ENCODE results near the gene GDF7.
A peak's percentile ranks its signal among the peaks of the same experiment; 100 is the strongest.

Gene GDF7

DNA sequence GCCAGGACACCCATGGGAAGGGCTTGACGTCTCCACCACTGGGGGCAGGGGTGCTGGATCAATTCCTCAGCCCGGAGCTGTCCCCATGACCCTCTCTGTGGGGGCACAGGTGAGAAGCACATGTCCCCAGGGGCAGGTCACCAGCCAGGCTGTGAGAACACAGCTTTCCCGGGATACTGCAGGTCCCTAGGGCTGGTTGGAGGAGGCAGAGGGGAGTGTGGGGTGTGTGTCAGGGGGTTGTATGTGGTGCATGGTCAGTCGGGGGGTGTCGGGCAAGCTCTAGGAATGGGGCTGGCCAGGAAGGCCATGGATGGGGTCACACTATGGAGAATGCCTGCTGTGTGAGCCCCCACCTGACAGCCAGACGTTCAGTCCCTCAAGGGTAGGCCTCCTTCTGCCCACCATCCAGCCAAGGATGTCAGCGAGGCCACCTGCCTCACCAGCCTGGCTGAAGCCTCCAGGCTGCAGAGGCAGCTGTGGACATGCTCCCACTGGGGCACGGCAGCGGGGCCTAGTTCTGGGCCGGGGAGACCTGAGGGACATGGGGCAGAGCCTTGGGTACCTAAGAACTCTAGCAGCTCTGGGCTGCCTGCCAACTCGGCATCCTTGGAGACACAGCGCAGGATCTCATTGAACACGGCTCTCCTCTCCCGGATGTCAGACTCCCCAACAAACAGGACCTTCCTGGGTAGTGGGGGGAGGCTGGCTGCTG, 26.4 kb upstream of the GDF7 start:
- no peak for TF ChIP-seq TARDBP (IDR thresholded peaks at IDR 0.05)
- no peak for TF ChIP-seq SP1 (IDR thresholded peaks at IDR 0.05)
- TF ChIP-seq ZNF384 (IDR thresholded peaks at IDR 0.05) = no peak
- TF ChIP-seq BHLHE40 (IDR thresholded peaks at IDR 0.05; ENCODE audit: borderline replicate concordance) = no peak
- TF ChIP-seq, protein P1, sequence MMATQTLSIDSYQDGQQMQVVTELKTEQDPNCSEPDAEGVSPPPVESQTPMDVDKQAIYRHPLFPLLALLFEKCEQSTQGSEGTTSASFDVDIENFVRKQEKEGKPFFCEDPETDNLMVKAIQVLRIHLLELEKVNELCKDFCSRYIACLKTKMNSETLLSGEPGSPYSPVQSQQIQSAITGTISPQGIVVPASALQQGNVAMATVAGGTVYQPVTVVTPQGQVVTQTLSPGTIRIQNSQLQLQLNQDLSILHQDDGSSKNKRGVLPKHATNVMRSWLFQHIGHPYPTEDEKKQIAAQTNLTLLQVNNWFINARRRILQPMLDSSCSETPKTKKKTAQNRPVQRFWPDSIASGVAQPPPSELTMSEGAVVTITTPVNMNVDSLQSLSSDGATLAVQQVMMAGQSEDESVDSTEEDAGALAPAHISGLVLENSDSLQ (IDR thresholded peaks at IDR 0.05) = no peak
- no peak for TF ChIP-seq ARNT (IDR thresholded peaks at IDR 0.05)
- TF ChIP-seq NFRKB (IDR thresholded peaks at IDR 0.05) = no peak
- no peak for TF ChIP-seq FOXM1 (IDR thresholded peaks at IDR 0.05; ENCODE audit: borderline replicate concordance)
- no peak for TF ChIP-seq FOXK2 (IDR thresholded peaks at IDR 0.05)
- TF ChIP-seq SUZ12 (IDR thresholded peaks at IDR 0.05) = no peak
- no peak for TF ChIP-seq FOXA1 (IDR thresholded peaks at IDR 0.05)
- POLR2A ChIA-PET = interaction anchor here (0.7 to 9.0 kb wide), 2 partner anchors 10 to 193 kb away, joined by 3 to 99 read pairs; partner anchors contain the start of genes HS1BP3 and RHOB
- no peak for DNase-seq (ENCODE audit: extremely low spot score)
- CTCF ChIA-PET = interaction anchor here (0.8 to 2.8 kb wide), 7 partner anchors 11 to 261 kb away, joined by 3 to 15 read pairs (median 5); partner anchors contain the start of gene HS1BP3

DNA sequence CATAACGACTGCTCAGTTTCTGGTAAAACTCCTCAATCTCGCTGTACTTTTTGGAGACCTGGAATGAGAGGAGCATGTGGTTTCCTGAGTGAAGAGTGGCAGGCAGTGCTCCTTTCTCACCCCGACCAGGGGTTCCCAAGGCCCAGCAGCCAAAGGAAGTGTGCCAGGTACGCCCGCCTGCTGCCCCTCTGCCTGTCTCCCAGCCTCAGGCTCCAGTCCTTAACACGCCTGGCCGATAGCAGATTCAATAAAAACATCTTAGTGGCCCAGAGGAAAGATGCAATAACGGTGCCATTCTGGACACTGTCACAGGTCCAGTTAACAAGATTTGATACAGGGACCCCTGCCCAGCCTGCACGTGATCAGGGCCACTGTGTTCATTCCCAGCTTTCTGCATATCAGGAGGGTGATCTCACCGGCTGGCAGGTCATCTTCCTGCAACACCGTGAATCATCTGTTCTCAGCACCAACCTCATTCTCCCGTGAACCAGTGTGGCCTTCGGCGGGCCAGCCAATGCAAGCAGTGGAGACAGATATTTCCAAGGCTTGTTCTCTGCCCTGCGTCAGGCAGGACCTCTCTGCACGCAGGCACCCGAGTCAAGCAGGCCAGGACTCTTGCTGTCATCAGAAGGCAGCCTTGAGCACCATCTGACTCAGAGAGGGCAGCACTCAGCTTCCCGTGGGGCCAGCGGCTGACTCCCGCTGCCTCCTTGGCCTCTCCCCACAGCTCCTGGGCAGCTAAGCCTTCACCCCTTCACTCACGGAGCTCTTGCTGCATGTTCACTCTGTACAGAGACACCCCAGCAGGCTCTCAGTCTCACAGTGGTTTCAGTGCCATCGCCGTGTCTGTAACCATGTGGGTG, 25.6 kb upstream of the GDF7 start:
- POLR2A ChIA-PET = interaction anchor here (1.7 to 9.0 kb wide), 2 partner anchors 9 to 193 kb away, joined by 6 to 99 read pairs; partner anchors contain the start of genes HS1BP3 and RHOB

GRCh38 chr2:20642055-20642971, 24.6 kb upstream of the GDF7 start:
- TF ChIP-seq ZNF384 (IDR thresholded peaks at IDR 0.05) (no peak), SP1 (IDR thresholded peaks at IDR 0.05) (no peak), HDGF (IDR thresholded peaks at IDR 0.05; ENCODE audit: borderline replicate concordance) (no peak), CTBP1 (IDR thresholded peaks at IDR 0.05; ENCODE audit: borderline replicate concordance) (no peak), FOXA1 (IDR thresholded peaks at IDR 0.05) (no peak), TARDBP (IDR thresholded peaks at IDR 0.05) (no peak), ELF4 (IDR thresholded peaks at IDR 0.05) (no peak), BHLHE40 (IDR thresholded peaks at IDR 0.05; ENCODE audit: borderline replicate concordance) (no peak), FOXK2 (IDR thresholded peaks at IDR 0.05) (no peak), L3MBTL2 (conservative IDR thresholded peaks at IDR 0.05) (no peak), LEF1 (IDR thresholded peaks at IDR 0.05; ENCODE audit: borderline replicate concordance) (no peak), SUZ12 (IDR thresholded peaks at IDR 0.05) (no peak), NFRKB (IDR thresholded peaks at IDR 0.05) (no peak), ARNT (IDR thresholded peaks at IDR 0.05) (no peak)
- TF ChIP-seq, protein P1 (IDR thresholded peaks at IDR 0.05) = no peak
- peak; percentile 86 for DNase-seq (ENCODE audit: extremely low spot score)
- CTCF ChIA-PET = interaction anchor here (0.6 to 2.8 kb wide), 20 partner anchors 9 to 780 kb away, joined by 3 to 20 read pairs (median 6); partner anchors contain the start of genes HS1BP3 and RHOB
- POLR2A ChIA-PET = interaction anchor here (1.7 to 9.0 kb wide), 2 partner anchors 8 to 194 kb away, joined by 6 to 99 read pairs; partner anchors contain the start of genes HS1BP3 and RHOB

More for the DNA sequence above, 25.6 kb upstream of the GDF7 start:
- CTCF ChIA-PET = interaction anchor here (1.1 to 2.8 kb wide), 10 partner anchors 10 to 262 kb away, joined by 4 to 20 read pairs (median 8); partner anchors contain the start of genes HS1BP3 and RHOB
- DNase-seq (ENCODE audit: extremely low spot score) = no peak
- TF ChIP-seq NFRKB (IDR thresholded peaks at IDR 0.05) = no peak
- TF ChIP-seq L3MBTL2 (conservative IDR thresholded peaks at IDR 0.05) = no peak
- TF ChIP-seq LEF1 (IDR thresholded peaks at IDR 0.05; ENCODE audit: borderline replicate concordance) = no peak
- no peak for TF ChIP-seq HDGF (IDR thresholded peaks at IDR 0.05; ENCODE audit: borderline replicate concordance)
- TF ChIP-seq ARNT (IDR thresholded peaks at IDR 0.05) = no peak
- TF ChIP-seq FOXK2 (IDR thresholded peaks at IDR 0.05) = no peak
- TF ChIP-seq TARDBP (IDR thresholded peaks at IDR 0.05) = no peak
- no peak for TF ChIP-seq FOXM1 (IDR thresholded peaks at IDR 0.05; ENCODE audit: borderline replicate concordance)
- no peak for TF ChIP-seq CTBP1 (IDR thresholded peaks at IDR 0.05; ENCODE audit: borderline replicate concordance)
- TF ChIP-seq ZNF384 (IDR thresholded peaks at IDR 0.05) = no peak
- no peak for TF ChIP-seq FOXA1 (IDR thresholded peaks at IDR 0.05)
- TF ChIP-seq SP1 (IDR thresholded peaks at IDR 0.05) = no peak

GRCh38 chr2:20643060-20643459, 23.9 kb upstream of the GDF7 start:
- TF ChIP-seq FOXM1 (IDR thresholded peaks at IDR 0.05; ENCODE audit: borderline replicate concordance) (no peak), TARDBP (IDR thresholded peaks at IDR 0.05) (no peak), ZNF384 (IDR thresholded peaks at IDR 0.05) (no peak), NFRKB (IDR thresholded peaks at IDR 0.05) (no peak), SP1 (IDR thresholded peaks at IDR 0.05) (no peak)
- TF ChIP-seq, protein P1 (IDR thresholded peaks at IDR 0.05) = no peak
- DNase-seq (ENCODE audit: extremely low spot score) = no peak
- ChIA-PET CTCF (interaction anchor here (0.8 to 2.8 kb wide), 18 partner anchors 8 to 780 kb away, joined by 3 to 20 read pairs (median 5); partner anchors contain the start of genes HS1BP3 and RHOB), POLR2A (interaction anchor here (9.0 kb wide), 1 partner anchor 195 kb away, joined by 99 read pairs; the partner anchor contains the start of gene RHOB)
